T-helper 2 cell (primary cell): ENCODE data around the gene BCAM.

Experiments used
- DNase-seq, 5 experiments: peaks; one replicate each; pipeline versions ENCODE4 v3.0.0 to v3.0.0-alpha.2; 2012 to 2022

Gene BCAM

DNA sequence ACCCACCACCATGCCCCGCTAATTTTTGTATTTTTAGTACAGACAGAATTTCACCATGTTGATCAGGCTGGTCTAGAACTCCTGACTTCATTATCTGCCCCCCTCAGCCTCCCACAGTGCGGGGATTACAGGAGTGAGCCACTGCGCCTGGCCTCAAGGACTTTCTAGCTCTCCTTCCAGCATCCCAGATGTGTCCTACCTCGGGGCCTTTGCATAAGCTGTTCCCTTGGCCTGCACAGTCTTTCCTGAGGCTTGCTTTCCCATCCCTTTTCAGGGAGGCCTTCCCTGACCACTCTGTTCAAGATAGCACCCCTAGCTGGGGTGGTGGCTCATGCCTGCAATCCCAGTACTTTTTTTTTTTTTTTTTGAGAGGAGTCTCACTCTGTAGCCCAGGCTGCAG lies 14.3 kb upstream of the BCAM start:
- DNase-seq, result no peak

DNA sequence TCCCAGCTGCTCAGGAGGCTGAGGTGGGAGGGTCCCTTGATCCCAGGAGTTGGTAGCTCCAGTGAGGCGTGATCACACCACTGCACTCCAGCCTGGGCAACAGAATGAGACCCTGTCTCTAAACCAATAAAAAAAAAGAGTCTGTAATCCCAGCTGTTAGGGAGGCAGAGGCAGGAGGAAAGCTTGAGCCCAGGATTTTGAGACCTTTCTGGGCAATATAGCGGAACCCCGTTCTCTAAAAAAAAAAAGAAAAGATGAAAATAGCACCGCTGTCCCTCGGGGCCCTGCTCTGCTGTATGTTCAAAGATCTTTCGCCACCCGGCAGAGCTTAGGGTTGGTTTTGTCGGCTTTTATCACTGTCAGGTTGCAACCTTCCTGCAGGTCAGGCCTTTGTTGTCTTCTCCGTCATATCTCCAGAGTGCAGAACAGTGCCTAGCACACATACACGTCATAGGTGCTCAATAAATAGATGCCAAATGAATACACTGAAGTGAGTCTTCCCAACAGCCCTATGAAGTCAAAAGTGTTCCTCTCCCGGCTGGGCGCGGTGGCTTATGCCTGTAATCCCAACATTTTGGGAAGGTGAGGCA lies 13.4 kb upstream of the BCAM start:
- no peak for DNase-seq

DNA sequence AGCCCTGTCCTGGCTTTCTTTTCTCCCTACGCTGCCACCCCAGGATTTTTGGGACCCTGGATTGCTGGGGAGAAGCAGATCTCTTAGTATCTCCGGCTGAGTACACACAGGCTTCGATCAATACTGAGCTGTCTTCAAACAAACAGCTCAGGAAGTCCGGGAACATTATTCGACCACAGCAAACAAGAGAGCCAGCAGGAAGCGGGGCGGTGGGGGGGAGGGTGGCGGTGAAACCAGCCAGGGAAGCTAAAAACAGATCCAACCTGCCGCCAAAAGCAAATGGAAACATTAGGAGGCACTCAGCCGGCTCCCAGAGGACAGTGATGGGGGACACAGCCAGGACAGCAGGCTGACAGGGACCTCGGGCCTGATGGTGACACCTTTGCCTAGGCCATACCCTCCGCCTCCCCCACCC lies 12.2 kb upstream of the BCAM start:
- no peak for DNase-seq

DNA sequence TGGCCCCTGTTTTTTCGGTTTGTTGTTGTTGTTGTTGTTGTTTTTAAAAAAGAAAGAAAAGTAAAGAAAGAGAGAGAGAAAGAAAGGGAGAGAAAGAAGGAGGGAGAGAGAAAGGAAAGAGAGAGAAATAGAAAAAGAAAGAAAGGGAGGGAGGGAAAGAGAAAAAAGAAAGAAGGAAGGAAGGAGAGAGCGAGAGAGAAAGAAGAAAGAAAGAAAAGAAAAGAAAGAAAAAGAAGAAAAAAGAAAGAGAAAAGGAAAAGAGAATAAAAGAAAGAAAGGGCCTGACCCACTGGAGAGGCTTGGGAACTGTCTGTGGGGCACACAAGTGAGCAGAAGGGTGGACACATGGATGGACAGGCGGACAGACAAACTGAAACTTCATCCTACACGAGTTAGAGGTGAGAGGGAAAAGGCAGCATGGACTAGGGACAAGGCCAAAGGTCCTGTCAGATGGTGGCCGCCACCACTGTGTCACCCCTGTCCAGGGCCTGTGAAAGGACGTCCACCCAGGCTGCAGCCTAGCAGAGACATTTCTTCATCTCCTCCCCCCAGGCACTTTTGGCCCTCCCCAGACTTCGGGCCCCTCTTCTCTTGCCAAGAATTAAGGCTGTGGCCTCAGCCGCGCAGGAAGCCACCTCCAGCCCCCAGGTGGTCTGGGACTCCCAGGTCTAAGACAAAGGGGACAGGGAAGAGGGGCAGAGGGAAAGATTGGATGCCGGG lies 9.1 kb upstream of the BCAM start:
- no peak for DNase-seq

DNA sequence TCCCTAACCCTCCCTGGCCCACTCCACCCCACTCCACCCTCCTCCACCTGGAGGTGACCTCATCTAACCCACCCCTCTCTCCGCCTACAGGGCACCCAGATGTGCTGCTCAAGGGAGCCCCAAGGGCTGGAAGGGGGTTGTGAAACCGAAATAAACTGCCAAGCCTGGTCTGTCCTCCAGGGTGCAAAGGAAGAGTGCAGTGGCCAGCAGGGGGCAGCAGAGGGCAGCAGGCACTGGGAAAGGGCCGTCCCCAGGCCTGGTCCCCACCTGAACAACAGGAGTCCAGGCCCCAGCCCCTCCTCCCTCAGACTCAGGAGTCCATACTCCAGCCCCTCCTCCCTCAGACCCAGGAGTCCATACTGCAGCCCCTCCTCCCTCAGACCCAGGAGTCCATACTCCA lies 8.4 kb upstream of the BCAM start:
- peak; percentile 46 to 77 (median 73) for DNase-seq

DNA sequence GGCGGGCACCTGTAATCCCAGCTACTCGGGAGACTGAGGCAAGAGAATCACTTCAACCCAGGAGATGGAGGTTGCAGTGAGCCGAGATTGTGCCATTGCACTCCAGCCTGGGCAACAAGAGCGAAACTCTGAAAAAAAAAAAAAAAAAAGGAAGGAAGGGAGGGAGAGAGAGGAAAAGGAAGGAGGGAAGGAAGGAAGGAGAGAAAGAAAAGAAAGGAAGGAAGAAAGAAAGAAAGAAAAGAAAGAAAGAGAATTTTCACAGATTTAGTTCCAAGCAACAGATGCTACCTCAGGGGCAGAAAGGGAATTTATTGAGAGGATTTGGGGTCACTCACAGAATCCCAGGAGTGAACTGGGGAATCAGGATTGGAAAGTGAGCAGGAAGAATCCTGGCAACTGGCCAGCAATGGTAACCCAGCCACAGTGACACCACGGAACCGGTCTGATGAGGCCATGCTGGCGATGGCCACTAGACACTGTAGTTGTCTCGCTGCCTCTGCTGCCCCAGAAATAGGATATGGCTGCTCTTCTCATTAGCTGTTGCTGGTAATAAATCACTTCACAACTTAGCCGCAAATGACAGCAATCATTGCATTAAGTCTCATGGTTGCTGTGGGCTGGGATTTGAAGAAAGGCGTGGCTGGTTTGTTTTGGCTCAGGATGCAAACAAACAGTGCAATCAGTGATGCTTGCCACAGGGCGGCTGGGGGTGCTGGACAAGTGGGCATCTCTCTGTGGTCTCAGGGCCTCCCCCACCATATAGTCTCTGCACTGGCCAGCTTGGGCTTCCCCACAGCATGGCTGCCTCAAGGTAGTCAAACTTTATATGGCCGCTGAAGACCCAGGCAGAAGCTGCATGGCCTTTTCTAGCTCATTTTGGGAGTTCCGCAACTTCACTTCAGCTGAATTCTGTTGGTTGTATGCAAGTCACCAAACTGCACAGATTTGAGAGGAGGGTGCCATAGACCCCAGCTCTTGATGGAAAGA lies 5.2 kb upstream of the BCAM start:
- DNase-seq, result no peak

DNA sequence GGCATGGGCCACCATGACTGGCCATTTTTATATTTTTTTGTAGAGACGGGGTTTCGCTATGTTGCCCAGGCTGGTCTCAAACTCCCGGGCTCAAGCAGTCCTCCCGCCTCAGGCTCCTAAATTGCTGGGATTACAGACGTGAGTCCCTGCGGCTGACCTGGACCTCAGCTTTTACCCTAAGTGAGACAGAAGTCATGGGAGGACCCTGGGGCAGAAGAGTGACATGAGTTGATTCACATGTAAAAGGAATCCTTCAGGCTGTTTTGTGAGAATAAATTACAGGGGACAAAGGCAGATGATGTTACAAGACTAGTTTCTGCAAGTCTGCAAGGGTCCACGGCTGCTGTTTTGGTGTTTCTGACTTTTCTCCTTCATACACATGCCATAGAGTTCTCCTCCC lies 2.6 kb upstream of the BCAM start:
- DNase-seq, result no peak

DNA sequence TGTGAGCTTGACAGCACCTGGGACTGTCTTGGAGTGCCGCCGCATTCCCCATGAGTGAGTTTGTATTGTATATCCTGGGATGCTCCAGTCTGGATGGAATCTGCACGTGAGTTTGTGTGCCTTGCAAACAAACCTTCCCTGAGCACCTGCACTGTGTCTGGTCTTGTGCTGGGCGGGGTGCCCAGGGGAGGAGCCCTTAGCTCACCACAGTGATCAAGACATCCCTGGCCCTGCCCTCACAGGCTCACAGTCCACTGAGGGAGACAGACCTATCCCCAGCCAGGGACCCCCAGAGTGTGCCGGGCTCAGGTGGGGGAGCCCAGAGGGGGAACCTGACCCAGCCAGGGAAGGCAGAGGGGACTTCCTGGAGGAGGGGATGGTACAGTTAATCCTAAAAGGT lies 1.7 kb upstream of the BCAM start:
- no peak for DNase-seq

DNA sequence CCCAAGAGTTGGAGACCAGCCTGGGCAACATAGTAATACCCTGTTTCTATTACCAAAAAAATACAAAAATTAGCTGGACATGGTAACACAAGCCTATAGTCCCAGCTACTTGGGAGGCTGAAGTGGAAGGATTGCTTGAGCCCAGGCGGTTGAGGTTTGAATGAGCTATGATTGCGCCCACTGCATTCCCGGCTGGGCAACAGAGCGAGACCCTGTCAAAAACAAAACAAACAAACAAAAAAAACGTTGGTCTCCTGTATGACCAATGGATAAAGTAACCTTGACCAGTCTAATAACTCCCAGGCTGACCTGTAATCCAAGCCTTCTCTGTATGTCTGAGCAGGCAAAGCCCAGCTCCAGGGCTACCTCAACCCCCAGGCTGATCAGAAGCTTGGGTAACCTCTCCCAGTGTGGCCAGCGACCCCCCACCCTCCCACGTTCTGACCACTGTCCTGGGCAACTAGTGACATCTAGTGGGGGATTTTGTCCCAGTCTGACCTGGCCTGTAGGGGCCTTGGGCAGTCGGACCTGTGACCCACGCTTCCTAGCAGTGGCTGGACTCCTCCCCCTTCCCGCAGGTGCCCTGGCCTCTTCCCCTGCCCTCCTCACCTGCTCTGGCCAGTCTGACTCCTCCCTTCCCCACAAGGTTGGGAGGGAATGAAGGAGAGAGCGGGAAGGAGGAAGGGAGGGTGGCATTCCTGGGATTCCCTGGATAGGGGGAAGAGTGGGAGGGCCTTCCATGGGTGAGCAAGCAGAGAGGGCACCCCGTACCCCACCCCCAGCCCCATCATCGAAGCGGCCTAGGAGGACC lies 1.0 kb upstream of the BCAM start:
- no peak for DNase-seq

DNA sequence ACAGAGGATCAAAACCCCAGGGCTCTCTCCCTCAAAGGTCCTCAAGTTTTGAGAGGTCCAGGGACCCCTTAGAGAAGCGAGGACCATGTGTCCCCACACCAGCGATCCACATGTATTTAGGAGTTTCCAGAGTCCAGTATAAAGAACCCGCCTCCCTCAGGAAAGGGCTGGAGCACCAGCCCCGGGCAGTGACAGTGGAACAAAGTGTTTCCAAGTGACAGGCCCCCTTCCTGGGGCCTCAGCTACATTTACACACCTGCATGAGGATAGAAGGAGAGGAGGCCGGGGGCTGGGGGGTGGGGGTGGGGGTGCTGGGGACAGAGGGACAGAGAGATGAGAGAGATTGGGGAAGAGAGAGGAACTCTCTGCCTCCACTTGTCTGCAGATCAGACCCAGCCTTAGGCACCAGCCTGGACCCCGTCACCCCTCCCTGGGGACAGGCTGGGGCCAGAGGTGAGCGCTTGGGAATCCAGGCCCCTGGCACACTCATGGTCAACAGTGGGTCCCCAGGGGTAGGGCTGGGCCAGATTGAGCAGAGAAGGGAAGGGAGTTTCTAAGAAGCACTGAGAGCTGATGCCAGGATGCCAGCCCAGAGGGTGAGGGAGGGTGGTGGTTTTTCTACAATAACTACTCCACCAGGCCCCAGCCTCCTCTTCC lies 802 bp downstream of the BCAM start:
- no peak for DNase-seq

DNA sequence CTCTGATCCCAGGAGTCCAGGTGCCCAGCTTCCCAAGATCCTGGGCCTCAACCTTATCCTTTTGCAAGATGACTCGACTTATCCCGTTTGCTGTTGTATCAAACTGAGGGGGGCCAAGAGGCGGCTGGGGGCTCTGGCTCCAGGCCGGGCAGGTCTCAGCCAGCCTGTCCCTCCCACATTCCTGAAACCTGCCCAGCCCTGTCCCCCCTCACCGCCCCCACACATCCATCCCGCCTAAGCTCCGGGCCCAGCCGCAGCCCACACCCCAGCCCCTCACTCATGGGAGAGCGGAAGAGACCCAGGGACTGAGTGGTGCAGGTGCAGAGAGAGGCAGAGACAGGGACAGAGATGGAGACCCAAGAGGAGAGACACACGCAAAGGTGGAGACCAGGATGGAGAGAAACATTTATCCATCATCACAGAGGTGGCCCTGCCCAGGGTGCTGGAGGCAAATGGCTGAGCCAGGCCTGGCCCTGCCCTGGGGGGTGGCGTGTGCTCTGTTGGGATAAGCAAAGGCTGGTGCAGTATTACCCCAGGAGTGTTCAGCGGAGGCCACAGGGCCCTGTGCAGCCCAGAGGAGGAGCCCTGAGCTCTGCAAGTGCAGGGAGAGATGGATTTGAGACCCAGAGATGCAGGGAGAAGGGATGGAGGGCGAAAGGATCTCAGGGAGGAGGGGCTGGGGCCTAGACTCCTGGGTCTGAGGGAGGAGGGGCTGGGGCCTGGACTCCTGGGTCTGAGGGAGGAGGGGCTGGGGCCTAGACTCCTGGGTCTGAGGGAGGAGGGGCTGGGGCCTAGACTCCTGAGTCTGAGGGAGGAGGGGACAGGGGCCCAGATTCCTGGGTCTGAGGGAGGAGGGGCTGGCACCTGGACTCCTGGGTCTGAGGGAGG lies 1.6 kb downstream of the BCAM start:
- no peak for DNase-seq

DNA sequence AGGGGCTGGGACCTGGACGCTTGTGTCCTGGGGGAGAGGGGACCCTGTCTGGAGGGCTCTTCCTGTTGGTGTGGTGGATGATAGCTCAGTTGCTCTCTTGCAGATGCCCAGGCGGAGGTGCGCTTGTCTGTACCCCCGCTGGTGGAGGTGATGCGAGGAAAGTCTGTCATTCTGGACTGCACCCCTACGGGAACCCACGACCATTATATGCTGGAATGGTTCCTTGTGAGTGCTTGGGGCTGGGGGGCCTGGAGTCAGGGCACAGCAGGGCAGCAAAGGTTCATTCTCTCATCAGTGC lies 2.2 kb downstream of the BCAM start:
- DNase-seq, result no peak

DNA sequence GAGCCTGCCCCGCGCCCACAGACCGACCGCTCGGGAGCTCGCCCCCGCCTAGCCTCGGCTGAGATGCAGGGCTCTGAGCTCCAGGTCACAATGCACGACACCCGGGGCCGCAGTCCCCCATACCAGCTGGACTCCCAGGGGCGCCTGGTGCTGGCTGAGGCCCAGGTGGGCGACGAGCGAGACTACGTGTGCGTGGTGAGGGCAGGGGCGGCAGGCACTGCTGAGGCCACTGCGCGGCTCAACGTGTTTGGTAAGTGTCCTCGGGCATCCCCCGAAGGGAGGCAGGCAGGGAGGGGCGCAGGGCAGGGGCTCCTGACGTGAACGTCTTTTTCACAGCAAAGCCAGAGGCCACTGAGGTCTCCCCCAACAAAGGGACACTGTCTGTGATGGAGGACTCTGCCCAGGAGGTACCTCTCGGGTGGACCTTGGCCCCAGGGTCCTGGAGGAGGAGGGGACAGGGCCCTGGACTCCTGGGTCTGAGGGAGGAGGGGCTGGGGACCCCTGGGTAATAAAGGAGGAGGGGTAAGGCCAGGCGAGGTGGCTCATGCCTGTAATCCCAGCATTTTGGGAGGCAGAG lies 3.3 kb downstream of the BCAM start:
- no peak for DNase-seq

DNA sequence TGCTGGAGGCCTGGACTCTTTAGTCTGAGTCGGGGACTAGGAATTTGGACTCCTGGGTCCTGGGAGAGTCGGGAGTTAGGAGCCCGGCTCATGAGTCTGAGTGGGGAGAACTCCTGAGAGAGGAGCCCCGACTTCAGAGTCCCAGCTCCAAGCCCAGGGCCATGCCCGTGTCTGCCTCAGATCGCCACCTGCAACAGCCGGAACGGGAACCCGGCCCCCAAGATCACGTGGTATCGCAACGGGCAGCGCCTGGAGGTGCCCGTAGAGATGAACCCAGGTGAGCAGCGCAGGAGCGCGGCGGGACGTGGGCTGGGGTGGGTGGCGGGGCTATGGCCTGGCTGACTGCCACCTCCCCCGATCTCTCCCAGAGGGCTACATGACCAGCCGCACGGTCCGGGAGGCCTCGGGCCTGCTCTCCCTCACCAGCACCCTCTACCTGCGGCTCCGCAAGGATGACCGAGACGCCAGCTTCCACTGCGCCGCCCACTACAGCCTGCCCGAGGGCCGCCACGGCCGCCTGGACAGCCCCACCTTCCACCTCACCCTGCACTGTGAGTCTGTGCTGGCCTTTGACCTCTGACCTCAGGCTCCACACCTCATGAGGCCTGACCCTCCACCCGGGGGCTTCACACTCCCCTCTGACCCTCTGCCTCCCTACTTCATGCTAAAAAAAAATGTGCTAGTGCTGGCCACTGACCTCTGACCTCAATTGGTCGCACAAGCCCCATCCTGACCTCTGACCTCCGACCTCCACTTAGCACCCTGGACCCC lies 4.4 kb downstream of the BCAM start:
- DNase-seq, result no peak

DNA sequence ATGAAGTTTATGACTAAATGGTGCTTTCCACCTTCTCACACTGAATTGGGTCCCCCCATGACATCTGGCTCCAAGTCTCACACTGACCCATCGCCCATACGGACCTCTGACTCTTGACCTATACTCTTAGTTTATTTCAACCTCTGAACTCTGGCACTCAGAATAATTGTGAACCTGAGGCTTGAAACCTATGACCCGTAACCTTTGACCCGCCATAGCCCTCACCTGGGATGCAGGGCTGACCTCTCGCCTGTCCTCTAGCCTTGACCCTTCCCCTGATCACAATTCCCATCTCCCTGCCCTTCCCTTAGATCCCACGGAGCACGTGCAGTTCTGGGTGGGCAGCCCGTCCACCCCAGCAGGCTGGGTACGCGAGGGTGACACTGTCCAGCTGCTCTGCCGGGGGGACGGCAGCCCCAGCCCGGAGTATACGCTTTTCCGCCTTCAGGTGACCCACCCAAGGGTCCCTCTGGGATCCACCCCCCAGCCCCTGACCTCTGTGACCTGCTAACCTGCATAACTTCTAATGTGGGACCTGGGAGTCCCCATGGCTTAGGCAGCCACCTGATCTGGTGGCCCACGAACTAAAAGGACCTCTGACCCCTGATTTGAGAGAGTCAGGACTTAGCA lies 5.1 kb downstream of the BCAM start:
- DNase-seq, result no peak

DNA sequence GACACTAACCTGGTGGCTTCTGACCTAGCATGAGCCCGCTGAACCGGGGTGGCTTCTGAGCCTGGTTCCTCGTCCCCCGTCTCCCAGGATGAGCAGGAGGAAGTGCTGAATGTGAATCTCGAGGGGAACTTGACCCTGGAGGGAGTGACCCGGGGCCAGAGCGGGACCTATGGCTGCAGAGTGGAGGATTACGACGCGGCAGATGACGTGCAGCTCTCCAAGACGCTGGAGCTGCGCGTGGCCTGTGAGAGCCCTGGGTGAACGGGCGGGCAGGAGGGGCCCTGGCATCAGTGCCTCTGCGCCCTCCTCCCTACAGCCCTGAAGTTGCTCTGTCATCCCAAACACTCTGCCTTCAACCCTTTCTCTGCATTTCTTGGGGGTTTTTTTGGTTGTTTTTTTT lies 5.6 kb downstream of the BCAM start:
- DNase-seq, result no peak

DNA sequence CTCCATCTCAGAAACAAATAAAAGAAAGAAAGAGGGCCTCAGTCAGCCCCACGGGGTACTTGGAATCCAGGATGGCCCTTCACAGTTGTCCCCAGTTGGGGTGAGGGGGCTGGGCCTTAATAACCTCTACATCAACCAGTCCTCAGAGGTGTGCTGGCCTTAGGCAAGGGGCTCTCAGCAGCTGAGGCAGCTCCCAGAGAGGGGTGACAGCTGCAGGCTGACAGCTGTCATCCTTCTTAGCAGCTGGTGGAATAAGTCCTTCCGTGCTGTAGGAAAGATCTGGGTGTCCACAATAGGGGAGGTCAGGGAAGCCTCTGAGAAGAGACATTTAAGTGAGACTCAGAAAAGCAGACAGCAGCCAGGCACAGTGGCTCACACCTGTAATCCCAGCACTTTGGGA lies 7.4 kb downstream of the BCAM start:
- no peak for DNase-seq

DNA sequence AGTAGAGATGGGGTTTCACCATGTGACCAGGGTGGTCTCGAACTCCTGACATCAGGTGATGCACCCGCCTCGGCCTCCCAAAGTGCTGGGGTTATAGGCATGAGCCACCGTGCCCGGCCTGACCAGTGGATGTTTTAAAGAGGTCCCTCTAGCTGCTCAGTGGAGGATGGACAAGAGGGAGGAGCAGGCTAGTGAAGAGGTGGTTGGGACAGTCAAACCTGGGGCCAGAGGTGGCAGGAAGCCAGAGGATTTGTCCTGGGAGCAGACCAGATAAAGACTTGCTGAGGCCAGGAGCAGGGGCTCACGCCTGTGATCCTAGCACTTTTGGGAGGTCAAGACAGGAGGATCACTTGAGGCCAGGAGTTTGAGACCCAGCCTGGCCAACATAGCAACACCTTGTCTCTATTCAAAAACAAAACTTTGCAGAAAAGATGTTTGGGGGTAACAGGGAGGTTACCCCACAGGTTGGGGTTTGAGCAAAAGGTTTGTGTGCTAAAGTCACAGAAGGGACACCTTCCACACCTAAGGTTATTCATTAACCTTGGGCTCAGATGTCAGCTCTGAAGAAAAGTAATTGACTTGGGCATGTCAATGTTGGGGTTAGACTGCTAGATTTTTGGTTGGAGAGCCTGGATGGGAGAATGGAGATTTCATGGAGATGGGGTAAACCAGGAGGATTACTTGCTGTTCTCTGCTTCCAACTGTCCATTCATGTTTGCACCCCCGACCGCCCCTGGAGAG lies 9.0 kb downstream of the BCAM start:
- DNase-seq, result no peak

DNA sequence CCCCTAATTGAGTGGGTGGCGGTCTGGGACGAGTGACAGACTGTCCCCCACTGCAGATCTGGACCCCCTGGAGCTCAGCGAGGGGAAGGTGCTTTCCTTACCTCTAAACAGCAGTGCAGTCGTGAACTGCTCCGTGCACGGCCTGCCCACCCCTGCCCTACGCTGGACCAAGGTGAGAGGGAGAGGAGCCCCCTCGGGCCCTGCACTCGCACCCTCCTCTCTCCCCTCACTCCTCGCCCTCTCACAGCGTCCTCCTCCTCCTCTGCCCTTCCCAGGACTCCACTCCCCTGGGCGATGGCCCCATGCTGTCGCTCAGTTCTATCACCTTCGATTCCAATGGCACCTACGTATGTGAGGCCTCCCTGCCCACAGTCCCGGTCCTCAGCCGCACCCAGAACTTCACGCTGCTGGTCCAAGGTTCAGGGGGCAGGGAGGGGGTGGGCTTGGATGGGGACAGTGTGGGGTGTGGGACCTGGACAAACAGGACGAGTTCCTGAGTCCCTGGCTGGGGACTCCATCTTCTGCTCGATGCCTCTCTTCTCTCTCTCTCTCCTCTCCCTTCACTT lies 9.6 kb downstream of the BCAM start:
- no peak for DNase-seq
